Measurements from ENCODE around the gene PNMA1.

DNA sequence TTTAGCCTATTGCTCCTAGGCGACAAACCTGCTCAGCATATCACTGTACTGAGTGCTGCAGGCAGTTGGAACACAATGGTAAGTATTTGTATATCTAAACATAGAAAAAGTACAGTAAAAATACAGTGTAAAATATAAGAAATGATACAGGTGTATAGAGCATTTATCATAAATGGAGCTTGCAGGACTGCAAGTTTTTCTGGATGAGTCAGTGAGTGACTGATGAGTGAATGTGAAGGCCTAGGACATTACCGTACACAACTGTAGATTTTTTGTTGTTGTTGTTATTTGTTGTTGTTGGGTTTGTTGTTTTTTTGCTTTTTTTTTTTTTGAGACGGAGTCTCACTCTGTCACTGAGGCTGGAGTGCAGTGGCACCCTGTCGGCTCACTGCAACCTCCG lies 33.4 kb downstream of the PNMA1 start:
- TF ChIP-seq, protein P1, sequence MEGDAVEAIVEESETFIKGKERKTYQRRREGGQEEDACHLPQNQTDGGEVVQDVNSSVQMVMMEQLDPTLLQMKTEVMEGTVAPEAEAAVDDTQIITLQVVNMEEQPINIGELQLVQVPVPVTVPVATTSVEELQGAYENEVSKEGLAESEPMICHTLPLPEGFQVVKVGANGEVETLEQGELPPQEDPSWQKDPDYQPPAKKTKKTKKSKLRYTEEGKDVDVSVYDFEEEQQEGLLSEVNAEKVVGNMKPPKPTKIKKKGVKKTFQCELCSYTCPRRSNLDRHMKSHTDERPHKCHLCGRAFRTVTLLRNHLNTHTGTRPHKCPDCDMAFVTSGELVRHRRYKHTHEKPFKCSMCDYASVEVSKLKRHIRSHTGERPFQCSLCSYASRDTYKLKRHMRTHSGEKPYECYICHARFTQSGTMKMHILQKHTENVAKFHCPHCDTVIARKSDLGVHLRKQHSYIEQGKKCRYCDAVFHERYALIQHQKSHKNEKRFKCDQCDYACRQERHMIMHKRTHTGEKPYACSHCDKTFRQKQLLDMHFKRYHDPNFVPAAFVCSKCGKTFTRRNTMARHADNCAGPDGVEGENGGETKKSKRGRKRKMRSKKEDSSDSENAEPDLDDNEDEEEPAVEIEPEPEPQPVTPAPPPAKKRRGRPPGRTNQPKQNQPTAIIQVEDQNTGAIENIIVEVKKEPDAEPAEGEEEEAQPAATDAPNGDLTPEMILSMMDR (IDR thresholded peaks at IDR 0.05) = no peak
- TF ChIP-seq POLR2A (IDR thresholded peaks at IDR 0.05) = no peak

Data from heart left ventricle (tissue), 13 donors.